DMS153 treated with DMSO at 0.1 percent for 48 hours (cell line): Measurements from ENCODE around the gene ST6GALNAC2.

Experiments
- DNase-seq: peaks from one replicate; lab custom pipeline; 2025; ENCODE audit not compliant: unreplicated experiment; lab: John Stamatoyannopoulos, UW

Gene ST6GALNAC2

DNA sequence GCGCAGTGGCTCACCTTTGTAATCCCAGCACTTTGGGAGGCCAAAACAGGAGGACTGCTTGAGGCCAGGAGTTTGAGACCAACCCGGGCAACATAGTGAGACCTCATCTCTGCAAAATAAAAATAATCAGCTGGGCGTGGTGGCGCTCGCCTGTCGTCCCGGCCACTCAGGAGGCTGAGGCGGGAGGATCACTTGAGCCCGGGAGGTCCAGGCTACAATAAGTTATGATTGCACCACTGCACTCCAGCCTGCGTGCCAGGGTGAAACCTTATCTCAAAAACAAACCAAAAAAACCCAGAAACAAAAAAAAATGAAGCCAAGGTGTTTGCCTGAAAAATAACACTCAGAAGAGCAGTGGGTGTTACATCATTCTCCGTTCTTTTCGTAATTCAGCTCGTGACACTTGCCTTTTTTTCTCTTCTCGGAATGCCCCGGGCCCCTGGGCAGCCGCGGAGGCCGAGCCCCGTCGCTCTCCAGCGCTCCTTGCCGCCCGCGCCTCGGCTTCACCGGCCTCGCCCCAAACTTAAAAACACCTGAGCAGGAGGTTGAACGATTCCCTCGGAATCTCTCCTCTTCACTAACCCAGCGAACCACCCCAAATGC is 28.8 kb downstream of the ST6GALNAC2 start:
- no peak for DNase-seq

DNA sequence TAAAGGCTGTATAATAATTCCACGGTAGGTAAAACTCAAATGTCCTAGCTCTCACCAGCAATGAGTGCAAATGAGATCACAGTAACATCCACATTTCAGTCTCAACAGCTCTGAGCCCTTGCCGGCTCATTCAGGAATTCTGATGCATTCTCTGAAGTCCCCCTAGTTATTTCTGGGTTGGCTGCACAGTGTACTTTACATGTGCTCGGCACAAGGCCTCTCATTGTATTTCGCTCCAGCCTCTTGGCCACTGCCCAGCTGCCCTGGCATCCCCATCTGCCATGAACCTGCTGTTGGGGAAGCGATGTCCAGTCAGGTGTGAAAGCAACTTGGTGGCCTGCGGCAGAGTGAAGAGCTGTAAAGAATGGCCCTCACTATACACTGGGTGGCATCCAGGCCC is 31.5 kb downstream of the ST6GALNAC2 start:
- no peak for DNase-seq

- DNase-seq: no peak
Observed at GRCh38 chr17:76553178-76553908, 32.3 kb downstream of the ST6GALNAC2 start.

- no peak for DNase-seq
Observed at GRCh38 chr17:76551685-76552084, 34.0 kb downstream of the ST6GALNAC2 start.

DNA sequence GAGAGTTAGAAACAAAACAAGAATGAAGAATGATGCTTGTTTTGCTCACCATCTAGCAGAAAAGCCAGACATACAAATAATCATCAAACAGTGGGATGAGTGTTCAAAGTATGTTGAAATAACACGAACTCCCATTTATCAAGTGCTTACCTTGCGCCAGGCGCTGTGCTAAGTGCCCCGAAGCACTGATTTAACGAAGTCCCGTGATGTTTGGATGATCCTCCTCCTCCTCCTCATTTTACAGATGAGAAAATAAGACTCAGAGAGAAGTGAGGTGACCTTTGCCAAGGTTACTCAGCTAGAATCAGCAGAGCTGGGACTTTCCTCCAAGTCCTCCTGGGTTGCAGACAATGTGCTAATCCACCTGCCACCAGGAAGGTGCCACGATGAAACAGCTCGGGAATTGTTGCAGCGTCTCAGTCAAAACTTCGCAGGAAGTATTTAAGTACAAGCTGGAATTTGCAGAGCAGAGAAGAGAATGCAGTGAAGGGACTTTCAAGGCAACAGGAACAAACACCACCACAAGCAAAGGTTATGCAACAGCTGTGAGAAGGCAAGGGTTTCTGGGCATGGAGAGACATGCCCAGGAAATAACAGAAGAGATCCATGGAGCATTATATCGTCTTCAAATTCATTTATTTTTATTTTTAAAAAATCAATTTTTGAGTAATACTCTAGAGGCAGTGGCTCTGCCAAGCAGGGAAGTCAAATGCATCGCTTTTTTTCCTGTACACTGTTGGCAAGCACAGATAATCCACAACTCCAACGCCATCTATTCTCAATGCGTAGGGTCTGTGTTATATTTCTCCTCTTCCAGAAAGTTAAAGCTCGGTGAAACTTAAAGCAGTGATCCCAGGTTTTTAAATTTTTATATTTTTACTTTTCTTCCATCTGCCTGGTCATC is 34.7 kb downstream of the ST6GALNAC2 start:
- no peak for DNase-seq

- no peak for DNase-seq
Observed at GRCh38 chr17:76549539-76549938, 36.1 kb downstream of the ST6GALNAC2 start.

GRCh38 chr17:76549215-76549518 is 36.5 kb downstream of the ST6GALNAC2 start:
- DNase-seq: no peak

DNA sequence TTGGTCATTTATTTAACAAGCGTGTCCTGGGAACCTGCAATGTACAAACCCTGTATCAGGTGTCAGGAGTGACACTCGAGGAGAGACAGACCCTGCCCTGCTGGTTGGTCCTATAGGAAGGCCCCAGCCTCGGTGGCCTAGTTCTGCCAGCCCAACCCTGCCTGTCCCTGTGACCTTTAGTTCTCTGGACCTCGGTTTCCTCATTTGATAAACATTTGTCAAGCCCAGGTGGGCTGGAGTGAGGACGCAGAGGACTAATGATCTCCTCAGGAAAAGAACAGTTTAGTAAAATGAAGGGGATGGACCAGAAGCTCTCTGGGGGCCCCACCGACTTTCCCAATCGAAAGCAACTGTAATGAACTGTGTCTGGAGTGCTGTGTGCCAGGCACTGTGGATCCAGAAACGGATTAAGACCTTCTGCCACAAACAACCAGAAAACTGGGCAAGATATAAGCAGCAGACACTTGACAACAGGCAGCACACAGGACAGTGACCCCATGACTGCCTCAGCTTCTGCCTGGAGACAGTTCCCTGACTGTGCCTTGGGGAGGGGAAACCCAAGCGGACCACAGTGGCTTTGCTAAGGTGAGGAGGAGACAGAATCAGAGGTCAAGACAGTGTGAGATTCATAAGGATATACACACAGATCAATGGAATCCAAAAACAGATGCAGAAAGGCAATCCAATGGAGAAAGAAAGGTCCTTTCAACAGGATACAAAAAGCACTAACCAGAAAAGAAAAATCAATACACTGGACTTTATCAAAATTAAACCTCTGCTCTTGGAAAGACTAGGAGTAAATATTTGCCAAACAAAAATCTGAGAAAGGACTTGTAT is 37.1 kb downstream of the ST6GALNAC2 start:
- DNase-seq: no peak

DNA sequence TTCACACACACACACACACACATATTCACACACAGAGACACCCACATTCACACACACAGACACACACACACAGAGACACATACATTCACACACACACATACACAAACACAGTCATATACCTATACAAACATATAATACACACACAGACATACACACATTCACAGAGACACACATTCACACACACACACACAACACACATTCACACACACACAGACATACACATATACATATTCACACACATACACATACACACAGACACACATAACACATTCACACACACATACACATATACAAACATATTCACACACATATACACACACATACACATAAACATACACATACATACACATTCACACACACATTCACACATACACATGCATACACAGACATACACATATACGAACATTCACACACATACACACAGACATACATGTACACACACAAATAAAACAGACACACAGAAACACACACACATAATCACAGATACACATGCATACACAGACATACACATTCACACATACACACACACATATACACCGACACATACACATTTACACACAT is 37.9 kb downstream of the ST6GALNAC2 start:
- DNase-seq: no peak

- DNase-seq: peak; percentile 22
Observed at GRCh38 chr17:76547183-76547641, 38.4 kb downstream of the ST6GALNAC2 start.

DNA sequence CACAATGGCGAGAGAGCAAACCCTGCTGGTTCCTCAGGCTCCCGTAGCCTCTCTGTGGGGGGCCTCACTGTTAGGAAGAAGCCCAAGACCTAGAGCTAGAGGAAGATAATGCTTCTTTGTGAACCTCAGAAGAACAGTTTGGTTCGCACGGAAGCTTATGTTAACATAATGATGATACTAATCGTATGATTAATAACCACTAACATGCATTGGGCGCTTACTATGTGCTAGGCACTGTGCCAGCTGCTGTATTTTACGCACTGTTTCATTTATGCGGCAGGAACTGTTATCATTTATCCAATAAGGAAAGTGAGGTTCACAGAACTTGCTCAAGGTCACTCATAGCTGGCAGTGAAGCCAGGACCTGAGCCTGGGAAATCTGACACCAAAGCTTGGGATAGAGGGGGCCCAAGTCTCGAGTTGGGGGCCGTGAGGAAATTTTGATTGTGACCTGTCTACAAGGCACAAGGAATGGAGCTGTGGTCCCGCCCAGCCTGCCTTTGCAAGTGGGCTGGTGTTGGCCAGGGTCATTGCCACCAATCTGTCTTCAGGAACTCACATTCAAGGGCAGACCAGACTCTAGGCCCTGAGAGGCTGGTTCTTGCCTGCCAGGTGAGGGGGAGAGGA is 39.0 kb downstream of the ST6GALNAC2 start:
- DNase-seq: no peak

- DNase-seq: no peak
Observed at GRCh38 chr17:76545918-76546555, 39.6 kb downstream of the ST6GALNAC2 start.

DNA sequence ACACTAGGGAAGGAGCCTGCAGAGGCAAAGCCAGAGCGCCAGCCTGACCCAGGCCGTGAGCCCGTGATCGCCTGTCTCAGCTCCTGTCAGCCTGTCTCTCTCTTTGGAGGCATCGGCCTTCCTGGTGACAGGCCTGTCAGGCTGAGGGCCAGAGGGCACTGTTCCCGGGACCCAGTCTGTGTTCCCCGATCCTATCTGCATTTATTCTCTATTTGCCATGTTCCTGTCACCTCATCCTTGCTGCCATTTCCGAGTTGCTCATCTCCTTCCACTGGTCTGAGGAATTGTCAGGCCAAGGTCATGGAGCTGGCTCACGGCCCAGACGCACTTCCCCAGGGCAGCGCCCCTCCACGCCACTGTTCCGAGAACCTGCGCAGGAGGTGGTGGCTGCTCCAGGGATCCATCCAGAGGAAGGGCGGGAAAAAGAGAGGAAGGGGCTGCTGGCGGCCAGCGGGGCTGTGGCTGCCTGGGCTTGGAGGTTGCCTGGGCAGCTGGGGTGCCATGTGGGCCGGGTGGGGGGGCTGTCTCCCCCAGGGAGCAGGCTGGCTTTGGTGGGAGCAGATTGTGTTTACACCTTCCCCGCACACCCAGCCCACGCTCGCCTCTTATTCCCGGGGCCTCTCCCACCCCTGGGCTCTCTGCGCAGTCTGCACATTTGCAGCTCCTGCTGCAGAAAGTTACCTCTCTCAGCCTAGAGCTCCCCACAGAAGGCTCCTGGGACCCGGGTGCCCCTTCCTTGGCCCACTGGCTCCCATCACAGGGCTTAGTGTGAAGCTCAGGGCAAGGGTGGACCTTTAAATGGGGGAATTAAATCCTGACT is 40.9 kb downstream of the ST6GALNAC2 start:
- no peak for DNase-seq

GRCh38 chr17:76543826-76544545 is 41.7 kb downstream of the ST6GALNAC2 start:
- no peak for DNase-seq

- no peak for DNase-seq
Observed at GRCh38 chr17:76543482-76543825, 42.2 kb downstream of the ST6GALNAC2 start.

DNA sequence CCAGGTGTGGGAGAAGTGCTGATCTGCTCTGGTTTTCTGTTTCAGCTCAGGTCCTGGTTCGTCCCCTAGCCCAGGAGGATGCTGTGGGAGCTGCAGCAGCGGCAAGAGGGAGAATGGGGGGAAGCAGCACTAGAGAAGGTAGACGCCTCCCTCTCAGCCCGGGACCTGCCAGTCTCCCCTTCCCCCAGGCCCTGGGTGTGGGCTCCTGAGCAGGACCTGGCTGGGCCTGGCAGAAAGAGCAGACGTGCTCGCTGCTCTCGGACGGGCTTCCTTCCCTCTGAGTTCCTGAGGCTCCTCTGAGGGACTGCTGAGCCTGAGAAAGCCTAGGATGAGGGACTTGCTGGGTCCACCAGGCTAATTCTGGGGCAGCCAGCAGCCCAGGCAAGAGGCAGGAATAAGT is 42.7 kb downstream of the ST6GALNAC2 start:
- DNase-seq: no peak

DNA sequence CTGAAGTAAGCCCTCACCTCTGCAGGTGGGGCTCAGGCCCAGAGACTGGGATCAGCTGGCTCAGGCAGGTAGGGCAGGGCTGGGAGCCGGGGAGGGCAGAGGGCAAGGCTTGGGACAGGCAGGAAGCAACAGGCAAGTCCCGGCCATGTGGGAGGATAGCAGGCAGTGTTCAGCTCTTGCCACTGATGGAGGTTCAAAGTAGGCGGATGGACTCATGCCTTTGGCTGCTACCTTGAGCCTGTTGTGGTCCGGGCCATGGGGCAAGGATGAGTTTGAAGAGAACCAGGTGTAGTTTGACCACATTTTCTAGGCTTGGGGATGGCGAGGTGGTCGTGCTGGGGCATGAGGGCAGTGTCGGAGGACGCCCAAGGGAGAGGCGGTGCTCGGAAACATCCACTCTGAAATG is 43.1 kb downstream of the ST6GALNAC2 start:
- no peak for DNase-seq

DNA sequence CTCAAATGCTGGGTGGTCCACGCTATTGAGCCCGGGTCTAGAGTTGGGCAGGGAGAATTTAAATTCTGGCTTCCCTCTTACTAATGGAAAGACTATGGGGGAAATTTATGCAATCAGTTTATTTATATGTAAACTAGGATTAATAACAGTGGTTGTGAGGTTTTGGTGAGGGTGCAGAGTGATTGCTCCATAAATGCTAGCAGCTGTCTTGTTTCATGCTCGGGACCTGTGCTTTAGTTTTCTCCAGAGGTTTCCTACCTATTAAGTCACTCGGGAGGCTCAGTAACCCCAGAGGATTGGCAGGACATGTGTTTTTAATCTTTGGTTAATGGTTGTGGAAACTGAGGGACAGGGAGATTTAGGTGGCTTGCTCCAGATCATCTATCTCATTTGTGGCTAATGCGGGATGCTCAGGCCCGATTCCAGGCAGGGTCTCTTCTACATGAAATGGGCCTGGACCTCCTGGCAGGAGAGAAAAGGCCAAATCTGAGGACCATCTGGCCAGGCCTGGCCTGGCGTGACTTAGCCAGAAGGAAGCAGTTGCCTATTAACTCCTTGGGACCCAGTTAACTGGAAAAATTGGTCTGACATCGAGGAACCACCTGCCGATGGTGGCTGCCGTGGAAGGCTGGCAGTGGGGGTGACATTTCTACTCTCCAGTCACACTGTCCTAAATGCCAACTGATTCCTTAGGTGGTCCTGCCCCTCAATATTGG is 43.8 kb downstream of the ST6GALNAC2 start:
- no peak for DNase-seq
